HG03354 (cell line): ENCODE data around the gene XPNPEP1.

Experiments
- ATAC-seq: cut with Tn5 transposase; IDR thresholded peaks from one replicate; pipeline ENCODE4 v1.9.1; 2021; ENCODE audit warnings: mild to moderate bottlenecking; ENCODE audit not compliant: unreplicated experiment, poor library complexity, severe bottlenecking

Gene XPNPEP1

DNA sequence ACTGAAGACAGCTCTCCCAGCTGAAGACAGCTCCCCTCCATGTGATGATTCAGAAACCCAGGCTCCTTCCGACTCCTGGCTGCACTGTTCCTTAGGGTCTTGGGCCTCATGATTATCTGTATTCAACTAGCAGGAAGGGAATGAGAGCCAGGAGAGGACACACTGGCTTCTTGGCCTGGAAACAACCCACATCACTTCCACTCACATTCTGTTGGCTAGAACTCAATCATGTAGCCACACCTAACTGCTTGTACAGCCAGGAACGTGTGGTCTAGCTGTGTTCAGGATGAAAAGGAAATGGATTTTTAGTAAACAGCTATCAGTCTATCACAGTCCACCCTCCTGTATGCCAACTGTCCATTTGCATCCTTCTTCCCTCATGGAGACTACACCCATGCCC is 30.5 kb upstream of the XPNPEP1 start:
- ATAC-seq = no peak

DNA sequence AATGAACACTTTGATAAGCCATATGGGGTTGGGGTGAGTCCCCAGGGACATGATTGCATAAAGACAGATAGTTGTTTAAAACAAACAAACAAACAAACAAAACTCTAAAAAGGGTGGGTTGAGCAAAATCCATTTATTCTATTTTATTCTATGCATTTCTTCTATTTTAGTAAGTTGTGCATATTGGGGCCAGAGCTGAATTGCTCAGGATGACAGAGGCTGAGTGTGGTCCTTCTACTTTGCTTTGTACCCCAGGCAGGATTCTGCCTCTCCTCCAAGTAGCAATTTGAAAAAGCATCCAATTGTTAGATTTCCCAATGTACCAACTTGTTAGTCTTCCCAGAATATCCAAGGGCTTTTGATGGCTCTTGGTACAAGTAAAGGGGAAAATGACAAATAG is 29.2 kb upstream of the XPNPEP1 start:
- ATAC-seq = no peak

DNA sequence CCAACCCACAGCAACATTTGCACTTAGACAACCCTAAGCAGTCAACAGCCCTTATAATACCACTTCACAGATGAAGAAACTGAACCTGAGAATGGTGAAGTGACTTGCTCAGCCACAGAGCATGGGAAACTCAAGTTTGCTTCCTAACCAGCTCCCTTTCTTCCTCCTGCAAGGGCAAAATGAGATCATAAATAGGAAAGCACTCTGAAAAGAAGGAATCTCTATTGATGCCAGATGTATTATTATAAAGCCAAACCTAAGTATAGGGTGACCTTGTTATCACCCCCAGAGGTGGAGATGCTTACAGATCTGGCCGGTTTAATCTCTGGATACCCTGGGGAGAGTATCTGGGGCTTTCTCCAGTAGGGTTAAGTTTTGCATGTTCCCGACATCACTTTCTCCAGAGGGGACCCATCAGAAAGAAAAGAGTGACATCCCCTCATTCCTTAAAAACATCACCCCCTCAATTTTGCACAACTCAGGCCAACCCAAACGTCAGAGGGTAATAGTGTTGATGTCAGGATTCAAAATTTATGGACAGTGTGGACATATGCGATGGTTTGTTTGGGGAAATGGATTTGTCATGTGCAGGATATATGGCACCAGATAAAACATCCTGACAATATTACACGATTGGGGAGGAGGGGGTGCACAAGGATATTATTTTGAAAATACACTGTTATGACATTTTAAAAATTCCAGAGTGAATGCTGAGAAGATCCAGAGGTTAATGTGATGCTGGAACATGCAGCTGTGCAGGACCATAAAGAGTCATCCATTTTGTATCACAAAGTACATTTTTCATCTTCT is 24.0 kb upstream of the XPNPEP1 start:
- no peak for ATAC-seq

DNA sequence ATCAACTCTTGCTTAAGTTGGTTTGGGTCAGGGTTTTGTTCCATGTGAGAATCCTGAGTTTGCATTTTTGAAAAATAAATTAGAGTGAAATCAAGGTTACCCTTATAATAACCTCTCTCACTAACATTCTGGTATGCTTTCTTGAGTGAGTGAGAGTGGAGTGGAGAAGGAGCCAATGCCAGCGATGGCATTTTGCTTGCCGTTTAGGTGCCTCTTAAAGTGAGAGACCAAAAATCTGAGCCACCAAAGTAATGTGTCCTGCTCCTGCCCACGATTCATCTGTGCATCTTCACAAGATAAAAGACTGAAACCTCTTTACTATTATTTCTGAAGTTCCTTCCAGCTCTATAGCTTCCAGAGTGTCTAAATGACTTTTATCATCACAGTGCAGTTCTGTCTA is 23.4 kb upstream of the XPNPEP1 start:
- ATAC-seq = no peak

DNA sequence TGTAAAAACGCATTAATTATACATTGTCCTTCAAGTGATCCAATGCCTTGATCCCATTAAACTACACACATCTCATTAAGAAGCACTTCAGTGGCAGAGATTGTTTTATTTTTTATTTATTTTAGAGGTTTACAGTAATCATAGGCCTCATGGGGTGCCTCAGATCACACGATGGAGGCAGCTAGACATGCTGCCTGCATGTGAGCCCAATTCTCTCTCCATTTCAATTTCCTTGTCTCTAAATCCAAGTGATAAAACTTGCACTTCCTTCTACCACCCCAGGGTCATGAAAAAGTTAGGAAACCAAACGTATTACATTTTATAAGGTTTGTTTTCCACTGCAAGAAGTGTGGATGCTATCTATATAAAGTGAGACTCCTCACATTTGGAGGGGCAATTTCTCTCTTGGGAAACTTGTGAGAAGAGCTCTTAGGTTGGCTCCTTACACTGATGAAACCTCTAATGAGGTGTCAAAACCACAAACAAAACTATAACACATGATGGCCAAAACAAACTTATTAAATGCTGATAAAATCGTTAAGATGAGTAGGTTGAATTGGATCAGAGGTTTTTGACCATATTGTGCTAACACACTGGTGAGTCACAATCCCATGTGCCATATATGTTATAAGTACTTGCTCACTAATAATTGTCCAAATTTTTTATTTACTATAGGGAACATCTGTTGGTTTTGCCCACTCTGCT is 22.3 kb upstream of the XPNPEP1 start:
- no peak for ATAC-seq

DNA sequence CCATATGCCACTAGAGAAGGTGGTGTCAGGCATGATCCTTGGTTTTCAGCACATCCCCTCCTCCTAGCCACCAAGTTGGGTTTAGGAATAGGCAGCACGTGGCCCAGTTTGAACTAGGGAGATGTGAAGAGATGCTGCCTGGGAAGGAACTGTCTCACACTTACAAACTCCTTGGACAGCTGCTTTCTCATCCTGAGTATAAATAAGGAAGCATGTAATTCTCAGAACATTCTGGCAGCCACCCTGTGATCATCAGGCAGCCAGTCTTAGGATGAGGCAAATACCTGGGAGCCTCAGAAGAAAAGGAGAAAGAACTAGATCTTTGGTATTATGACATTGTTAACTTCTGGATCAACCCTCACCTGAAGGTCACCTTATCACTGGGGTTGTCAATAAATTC is 21.3 kb upstream of the XPNPEP1 start:
- no peak for ATAC-seq

DNA sequence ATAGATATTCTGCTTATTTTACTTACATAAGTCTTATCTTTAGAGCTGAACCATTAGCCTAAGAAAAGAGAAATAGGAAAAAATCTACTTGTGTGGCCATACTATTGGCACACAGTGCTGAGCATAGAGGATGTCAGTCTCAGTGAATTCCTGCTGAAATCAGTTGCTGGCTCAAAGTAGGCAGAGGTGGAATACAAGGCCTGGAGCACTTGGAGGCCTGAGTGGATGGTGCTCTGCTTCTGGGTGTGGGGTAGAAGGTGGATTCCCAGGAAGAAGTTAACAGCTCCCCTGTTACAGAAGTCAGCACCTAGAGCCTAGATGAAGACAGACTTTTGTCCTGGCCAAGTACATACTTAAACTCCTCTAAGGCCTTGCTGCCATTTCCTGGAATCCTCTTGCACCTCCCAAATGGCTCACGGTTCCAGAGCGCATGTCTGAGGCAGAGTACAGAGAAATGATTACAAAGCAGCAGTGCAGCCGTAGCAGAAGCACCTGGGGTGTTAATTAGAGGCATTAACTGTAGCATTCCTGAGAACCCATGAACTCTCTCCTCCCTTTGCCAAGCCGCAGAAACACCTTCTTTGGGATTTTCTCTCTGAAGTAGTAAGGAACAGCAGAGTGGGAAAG is 18.0 kb upstream of the XPNPEP1 start:
- no peak for ATAC-seq

DNA sequence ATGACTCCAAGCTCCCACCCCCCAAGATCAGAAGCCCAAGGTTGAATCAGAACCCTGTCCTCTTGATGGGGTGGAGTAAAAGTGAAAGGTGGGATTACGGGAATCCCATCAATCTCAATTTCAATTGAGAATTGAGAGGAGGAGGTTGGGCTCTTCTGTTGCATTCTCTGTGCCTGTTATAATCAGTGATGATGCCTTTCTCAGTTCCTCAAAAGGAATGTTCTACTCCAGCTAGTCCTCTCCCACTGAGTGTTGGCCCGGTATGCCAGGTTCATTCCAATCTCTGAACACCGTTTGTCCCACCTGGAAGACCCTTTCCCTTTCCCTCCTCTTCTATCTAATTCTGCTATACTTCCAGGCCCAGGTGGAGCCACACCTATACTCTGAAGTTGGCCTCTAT is 17.2 kb upstream of the XPNPEP1 start:
- ATAC-seq = no peak

DNA sequence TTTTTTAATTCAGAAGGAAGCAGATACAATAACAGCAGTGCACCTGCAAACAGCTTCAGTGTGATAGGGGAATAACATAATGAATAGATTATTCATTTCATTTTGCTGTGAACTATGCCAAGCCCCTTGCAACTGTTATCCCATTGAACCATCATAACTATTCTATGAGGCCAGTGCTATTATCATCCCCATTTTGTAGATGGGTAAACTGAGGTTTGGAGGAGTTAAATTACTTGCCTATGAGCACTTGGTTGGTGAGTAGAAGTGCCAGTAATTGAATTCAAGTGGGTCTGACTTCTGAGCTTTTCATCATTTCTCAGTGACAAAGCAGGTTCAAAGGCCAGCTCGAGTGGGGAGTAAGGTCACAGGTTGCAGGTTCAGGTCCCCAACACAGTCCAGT is 16.8 kb upstream of the XPNPEP1 start:
- ATAC-seq = no peak

DNA sequence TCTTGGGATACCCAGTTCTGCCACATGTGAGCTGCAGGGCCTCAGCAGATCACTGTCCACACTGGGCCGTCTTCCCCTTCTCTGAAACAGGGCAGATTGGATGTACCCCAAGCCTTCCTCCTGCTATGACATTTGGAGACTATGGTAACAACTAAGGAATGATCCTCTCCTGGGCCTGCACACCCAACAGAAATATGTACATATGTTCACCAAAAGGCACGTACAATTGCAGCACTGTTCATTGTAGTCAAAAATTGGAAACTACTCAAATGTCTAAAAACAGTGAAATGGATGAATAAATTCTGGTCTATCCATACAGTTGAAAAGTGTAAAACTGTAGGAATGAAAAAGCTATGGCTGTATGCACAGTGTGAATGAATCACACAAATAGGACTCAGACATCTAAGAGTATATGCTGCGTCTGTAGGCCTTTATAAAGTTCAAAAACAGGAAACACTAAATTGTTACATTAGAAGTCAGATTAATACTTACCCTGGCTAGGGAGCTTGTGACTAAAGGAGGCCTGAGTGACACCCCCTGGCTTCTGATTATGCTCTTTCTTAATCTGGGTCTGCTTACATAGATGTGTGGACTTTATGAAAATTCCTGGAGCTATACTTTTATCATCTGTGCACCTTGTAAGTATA is 16.1 kb upstream of the XPNPEP1 start:
- ATAC-seq = no peak

DNA sequence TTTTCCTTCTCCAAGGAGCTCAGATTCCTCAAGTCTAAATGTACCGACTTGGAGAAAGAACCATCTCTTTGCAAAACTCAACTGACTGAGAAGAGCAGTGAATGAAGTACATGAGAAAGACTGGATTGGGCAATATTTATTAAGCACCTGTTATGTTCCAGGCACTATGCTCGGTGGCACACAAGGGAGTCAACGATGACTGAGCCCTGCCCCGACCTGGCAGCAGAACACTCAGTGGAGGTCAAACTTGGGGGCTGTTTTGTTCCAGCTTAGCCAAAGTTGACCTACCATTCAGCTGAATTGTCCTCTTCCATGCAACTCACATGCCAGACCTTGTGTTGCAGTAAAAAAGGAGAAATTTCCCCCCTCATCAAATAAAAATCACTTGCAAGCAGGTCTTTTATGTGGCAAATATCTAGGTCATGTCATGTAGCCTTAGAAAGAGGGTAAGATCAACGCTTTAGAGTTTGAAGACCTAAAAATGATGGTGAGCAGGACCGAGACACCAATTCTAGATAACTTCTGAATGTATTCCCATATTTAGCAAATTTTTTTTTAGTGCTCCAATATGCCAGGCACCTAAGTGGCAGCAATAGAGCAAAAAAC is 14.3 kb upstream of the XPNPEP1 start:
- no peak for ATAC-seq

DNA sequence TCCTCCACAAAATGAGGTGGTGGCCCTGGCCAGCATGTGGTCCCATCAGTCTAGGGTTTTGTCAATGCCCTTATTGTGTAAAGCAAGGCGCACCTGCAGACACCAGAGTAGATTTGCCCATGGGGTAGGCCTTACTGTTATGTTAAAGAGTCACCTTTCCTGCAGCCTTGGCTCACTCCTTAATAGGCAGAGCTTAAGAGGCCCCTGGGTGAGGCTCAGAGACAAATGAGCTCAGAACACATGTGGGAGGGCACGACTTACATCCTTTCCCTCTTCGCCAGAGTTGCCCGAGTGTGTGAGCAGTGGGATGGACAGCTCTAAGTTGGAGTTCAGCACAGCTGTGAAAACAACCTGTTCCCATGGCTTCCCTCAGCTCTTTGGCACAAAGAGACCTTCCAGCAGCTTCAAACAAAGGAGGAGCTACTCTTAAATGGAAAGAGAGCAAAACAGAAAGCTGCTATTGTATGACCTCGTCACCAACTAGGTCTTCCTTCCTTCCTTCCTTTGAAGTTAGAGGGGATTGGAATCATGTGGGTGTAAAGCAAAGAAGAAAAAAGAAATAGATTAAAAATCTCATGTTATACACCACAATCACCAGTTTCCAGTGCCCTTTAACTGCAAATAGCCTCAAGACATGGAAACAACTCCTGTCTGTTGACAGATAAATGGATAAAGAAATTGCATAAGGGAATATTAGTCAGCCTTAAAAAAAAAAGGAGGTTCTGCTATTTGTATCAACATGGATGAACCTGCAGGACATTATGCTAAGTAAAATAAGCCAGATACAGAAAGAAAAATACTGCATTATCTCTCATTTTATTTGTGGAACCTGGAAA is 11.9 kb upstream of the XPNPEP1 start:
- no peak for ATAC-seq

DNA sequence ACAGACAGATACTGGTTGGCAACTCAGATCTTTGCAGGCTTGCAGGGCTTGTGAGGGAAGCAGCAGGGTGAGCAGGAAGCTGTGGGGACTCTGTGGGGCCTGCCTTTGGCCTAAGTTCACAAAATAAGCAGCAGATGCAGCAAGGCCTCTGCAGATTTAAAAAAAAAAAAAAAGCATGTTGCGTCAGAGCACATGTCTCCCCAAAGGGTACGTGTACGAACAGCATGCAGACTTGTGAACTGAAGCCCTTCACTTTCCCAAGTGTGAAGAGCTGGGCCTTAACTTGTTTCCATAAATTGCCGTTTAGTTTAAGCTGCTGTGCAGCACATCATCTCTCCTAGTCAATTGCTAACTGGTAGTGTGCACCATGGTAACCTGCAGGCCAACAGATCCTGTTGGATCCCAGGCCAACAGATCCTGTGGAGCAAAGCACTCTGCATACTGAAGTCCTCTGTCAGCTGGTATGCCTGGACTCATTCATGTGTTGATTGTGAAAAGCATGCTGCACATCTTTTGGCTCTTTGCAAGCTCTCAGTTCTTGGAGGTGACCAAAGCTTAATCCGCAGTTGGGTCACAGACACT is 10.8 kb upstream of the XPNPEP1 start:
- no peak for ATAC-seq

DNA sequence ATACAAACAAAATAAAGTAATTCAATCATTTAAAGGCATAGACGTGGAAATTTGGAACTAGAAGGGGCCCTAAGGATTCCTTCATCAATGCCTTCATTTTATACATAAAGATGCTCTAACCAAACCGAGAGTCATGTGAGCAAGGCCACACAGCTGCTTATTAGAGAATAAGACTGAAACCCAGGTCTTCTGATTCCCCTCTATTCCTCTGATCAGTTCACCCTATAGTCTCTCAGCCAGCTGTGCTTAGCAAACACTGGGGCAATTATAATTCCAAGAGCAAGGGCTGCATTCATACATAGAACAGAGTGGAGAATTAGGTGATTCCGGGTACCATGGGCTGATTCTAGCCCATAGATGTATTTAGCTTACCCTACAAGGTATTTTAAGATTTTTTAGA is 9.7 kb upstream of the XPNPEP1 start:
- no peak for ATAC-seq

DNA sequence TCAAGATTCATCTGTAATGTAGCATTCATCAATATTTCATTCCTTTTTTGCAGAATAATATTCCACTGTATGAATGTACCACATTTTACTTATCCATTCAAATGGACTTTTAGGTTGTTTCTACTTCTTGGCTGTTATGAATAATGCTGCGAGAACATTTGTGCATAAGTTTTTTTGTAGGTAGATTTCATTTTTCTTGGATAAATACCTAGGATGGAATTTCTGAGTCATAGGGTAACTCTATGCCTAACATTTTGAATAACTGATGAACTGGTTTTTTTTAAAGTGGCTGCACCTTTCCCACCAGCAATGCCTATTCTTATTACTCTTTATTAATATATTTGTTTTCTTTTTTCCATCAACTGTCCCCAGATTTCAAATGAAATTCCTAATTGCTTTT is 9.1 kb upstream of the XPNPEP1 start:
- no peak for ATAC-seq

DNA sequence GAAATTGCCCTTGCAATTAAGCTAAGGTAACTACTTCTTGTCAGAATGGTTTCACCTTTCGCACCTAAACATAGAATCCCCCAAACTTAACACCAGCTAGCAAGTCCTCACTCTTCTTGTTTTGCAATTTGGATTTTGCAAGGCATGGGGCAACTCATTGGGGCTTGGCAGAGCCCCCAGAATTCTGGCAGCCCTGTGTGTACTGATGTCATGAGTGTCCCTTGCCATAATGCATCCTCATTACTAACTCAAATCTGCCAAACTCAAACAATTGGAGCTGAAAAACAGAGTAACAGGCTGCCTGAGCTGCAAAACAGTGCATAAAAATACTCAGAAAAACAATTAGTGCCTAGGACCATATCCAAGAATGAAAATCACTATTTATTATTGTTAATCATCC is 7.9 kb upstream of the XPNPEP1 start:
- no peak for ATAC-seq

DNA sequence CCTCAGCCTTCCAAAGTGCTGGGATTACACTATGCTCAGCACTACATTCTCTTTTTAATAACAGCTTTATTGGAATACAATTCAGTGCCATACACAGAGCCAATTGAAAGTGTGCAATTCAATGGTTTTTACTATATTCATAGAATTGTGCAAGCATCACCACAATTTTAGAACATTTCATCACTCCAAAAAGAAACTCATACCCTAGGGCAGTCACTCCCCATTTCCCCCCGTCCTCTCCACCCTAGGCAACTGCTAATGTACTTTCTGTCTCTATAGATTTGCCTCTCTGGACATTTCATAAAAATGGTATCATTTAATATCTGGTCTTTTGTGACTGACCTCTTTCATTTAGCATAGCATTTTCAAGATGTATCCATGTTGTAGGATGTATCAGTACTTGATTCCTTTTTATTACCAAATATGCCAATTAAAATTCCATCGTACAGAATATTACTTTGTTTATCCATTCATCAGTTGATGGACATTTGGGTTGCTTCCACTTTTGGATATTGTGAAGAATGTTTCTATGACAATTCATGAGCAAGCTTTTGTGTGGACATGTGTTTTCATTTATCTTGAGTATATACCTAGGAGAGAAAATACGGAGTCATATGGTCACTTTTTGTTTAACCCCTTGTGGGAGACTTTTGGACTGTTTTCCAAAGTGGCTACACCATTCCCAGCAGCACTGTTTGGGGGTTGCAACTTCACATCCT is 6.3 kb upstream of the XPNPEP1 start:
- no peak for ATAC-seq

DNA sequence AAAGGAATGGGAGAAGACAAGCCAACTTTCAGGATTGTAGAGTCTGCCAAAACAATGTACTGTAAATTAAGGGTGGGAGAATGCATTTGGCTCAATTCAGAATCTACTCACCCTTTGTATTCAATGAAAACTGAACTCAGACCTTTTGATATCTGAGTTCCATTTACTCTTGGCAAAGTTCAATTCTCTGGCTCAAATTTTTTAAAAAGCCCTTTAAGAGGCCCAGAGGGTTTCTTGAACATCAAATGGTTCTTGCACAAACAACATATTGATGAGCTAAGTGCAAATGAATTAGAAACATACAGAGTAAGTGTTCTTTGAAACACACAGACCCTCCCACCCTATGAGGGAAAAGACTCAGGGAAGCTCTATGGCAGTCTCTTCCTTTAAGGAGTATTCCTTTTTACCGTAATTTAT is 5.2 kb upstream of the XPNPEP1 start:
- ATAC-seq = no peak
